HCT116 (cell line): ENCODE results near the gene RIPOR3.

Experiments
- EGR1 ChIP-seq: IDR thresholded peaks from 2 replicates; pipeline ENCODE4 v1.6.1; 2012; ENCODE audit warnings: low read depth
- ELF1 ChIP-seq: IDR thresholded peaks from 2 replicates; pipeline ENCODE4 v1.6.1; 2012; ENCODE audit warnings: low read depth, borderline replicate concordance
- EZH2 ChIP-seq: fragments of 200-600 bp; sonication (generic); IDR thresholded peaks from 2 replicates; pipeline ENCODE4 v1.6.1; 2017; ENCODE audit warnings: antibody characterized with exemption, mixed run types
- FOSL1 ChIP-seq: IDR thresholded peaks from 2 replicates; pipeline ENCODE4 v1.6.1; 2012; ENCODE audit warnings: low read depth
- POLR2A ChIP-seq: IDR thresholded peaks from 2 replicates; pipeline ENCODE4 v1.7.0; 2011; ENCODE audit warnings: borderline replicate concordance; ENCODE audit not compliant: insufficient read depth, insufficient read length; ENCODE audit errors: extremely low read depth
- POLR2AphosphoS5 ChIP-seq: IDR thresholded peaks from 2 replicates; pipeline ENCODE4 v1.6.1; 2011; ENCODE audit warnings: mild to moderate bottlenecking, low read depth, low read length, moderate library complexity
- RAD21 ChIP-seq: IDR thresholded peaks from 2 replicates; pipeline ENCODE4 v1.6.1; 2012; ENCODE audit warnings: low read depth, mild to moderate bottlenecking
- SIN3A ChIP-seq: IDR thresholded peaks from 2 replicates; pipeline ENCODE4 v1.6.1; 2012; ENCODE audit warnings: low read depth
- SRF ChIP-seq: IDR thresholded peaks from 2 replicates; pipeline ENCODE4 v1.6.1; 2012; ENCODE audit warnings: low read depth
- TF ChIP-seq, protein P1 (sequence below), 3 experiments: fragments of 200-600 bp in 1 of 3; sonication (generic) in 1 of 3; IDR thresholded peaks in 2 of 3; conservative IDR thresholded peaks in 1 of 3; 2 replicates each; pipeline ENCODE4 v1.5.1; 2012 to 2017; ENCODE audit warnings: low read depth in 2 of 3, low read length in 2 of 3, antibody characterized with exemption in 1 of 3, borderline replicate concordance in 1 of 3, control low read depth in 1 of 3, mild to moderate bottlenecking in 1 of 3, mixed read lengths in 1 of 3, mixed run types in 1 of 3, moderate library complexity in 1 of 3; ENCODE audit not compliant: insufficient read depth in 1 of 3
- TF ChIP-seq, protein P2 (sequence below): IDR thresholded peaks from 2 replicates; pipeline ENCODE4 v1.6.1; 2012; ENCODE audit warnings: low read depth

- TF ChIP-seq, protein P1, sequence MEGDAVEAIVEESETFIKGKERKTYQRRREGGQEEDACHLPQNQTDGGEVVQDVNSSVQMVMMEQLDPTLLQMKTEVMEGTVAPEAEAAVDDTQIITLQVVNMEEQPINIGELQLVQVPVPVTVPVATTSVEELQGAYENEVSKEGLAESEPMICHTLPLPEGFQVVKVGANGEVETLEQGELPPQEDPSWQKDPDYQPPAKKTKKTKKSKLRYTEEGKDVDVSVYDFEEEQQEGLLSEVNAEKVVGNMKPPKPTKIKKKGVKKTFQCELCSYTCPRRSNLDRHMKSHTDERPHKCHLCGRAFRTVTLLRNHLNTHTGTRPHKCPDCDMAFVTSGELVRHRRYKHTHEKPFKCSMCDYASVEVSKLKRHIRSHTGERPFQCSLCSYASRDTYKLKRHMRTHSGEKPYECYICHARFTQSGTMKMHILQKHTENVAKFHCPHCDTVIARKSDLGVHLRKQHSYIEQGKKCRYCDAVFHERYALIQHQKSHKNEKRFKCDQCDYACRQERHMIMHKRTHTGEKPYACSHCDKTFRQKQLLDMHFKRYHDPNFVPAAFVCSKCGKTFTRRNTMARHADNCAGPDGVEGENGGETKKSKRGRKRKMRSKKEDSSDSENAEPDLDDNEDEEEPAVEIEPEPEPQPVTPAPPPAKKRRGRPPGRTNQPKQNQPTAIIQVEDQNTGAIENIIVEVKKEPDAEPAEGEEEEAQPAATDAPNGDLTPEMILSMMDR (IDR thresholded peaks at IDR 0.05 in 2 of 3, conservative IDR thresholded peaks at IDR 0.05 in 1 of 3; ENCODE audit: borderline replicate concordance in 1 of 3, insufficient read depth in 1 of 3, low read depth in 2 of 3, low read length in 2 of 3): no peak
- no peak for TF ChIP-seq EGR1
- TF ChIP-seq EZH2: no peak
- no peak for TF ChIP-seq POLR2AphosphoS5
- no peak for TF ChIP-seq FOSL1
- TF ChIP-seq, protein P2, sequence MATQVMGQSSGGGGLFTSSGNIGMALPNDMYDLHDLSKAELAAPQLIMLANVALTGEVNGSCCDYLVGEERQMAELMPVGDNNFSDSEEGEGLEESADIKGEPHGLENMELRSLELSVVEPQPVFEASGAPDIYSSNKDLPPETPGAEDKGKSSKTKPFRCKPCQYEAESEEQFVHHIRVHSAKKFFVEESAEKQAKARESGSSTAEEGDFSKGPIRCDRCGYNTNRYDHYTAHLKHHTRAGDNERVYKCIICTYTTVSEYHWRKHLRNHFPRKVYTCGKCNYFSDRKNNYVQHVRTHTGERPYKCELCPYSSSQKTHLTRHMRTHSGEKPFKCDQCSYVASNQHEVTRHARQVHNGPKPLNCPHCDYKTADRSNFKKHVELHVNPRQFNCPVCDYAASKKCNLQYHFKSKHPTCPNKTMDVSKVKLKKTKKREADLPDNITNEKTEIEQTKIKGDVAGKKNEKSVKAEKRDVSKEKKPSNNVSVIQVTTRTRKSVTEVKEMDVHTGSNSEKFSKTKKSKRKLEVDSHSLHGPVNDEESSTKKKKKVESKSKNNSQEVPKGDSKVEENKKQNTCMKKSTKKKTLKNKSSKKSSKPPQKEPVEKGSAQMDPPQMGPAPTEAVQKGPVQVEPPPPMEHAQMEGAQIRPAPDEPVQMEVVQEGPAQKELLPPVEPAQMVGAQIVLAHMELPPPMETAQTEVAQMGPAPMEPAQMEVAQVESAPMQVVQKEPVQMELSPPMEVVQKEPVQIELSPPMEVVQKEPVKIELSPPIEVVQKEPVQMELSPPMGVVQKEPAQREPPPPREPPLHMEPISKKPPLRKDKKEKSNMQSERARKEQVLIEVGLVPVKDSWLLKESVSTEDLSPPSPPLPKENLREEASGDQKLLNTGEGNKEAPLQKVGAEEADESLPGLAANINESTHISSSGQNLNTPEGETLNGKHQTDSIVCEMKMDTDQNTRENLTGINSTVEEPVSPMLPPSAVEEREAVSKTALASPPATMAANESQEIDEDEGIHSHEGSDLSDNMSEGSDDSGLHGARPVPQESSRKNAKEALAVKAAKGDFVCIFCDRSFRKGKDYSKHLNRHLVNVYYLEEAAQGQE: no peak
- TF ChIP-seq RAD21: no peak
- no peak for TF ChIP-seq POLR2A
- no peak for TF ChIP-seq ELF1
- no peak for TF ChIP-seq SIN3A
- no peak for TF ChIP-seq SRF
Measured at GRCh38 chr20:50682947-50683530, 8.3 kb downstream of the RIPOR3 start.
